ENCODE measurements around the gene MAGI1. TPM values are rescaled to one million over a fixed set of nuclear protein-coding genes. Genes with fewer than 3 reads are reported as not detected.
A peak's percentile ranks its signal among the peaks of the same experiment; 100 is the strongest.
"Not testable (repeated sequence)": the region's sequence is repeated elsewhere in the genome, so short reads cannot be mapped to it uniquely, and the experiment has no call there.

Gene MAGI1
- total RNA-seq, 1 donor from 2014 or later: 30.5 TPM

DNA sequence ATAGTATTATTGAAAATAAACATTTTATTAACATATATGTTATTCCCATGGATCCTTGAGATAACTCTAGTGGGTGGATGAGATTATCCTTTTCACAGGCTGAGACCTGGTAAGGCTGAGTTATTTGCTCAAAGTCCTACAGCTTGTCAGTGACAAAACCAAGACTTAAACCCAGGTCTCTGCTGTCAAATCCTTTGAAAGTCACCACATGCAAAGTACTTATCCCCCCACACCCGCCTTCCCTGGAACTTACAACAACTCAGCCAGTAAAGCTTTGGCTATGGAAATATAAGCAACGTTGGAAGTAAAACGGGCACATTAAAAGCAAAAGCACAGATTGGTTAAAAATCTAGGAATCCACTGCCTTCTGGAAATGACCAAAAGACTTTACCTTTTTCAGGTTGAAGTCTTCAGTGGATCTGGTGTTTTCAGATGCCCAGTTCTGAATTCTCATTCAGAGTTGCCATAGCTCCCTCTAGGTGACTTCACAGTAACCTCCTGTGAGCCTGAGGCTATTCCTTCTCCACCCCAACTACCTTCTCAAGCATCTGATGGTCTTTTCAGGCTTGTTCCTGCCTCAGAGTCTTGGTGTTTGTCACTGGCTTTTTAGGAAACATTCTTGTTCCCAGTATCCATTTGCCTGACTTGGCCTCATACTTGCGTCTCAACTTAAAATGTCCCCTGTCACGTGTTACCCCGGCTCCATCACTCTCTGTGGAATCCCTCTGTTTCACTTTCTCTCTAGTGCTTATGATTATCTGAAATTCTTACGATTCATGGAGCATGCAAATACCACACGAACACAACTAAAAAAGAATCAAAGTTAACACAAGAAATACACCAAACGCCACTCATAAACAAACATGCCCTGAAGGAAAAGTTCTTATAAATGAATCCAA lies 131.2 kb downstream of the MAGI1 start:
- no peak for DNase-seq (ENCODE audit: low read depth)

DNA sequence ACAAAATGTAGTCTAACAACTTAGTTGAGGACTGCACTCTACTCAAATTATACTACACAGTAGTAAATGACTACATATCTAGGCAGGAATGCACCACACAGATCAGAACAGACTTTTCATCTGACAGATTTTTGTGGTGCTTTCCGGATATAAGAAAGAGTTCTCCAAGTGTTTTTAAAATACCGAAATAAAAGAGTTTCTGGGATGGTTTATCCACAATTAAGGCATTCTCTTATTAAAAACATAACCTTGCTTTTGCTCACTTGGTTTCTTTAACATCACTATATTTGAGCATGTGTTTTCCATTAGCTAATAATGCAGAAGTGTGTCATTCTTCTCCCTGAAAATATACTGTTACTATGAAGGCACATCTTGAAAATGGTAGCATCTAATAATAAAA lies 132.9 kb downstream of the MAGI1 start:
- no peak for DNase-seq (ENCODE audit: low read depth)

DNA sequence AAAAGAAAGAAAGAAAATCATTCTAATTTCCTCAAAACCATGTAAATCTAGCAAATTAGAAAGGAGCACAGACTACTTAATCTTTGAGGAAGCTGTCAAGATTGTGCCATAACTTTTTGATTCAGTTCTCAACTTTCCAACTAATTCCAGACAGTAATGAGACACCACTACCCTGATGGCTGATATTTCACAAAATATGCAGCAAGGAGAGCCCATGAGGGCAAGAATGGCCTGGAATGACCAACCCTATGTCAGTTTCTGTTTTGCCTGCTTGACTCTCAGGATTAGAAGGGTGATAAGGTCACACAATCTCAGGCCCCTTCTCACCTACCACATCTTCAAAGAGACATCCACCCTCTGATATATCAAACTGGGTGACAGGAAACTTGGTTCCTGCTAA lies 134.7 kb downstream of the MAGI1 start:
- no peak for DNase-seq (ENCODE audit: low read depth)

DNA sequence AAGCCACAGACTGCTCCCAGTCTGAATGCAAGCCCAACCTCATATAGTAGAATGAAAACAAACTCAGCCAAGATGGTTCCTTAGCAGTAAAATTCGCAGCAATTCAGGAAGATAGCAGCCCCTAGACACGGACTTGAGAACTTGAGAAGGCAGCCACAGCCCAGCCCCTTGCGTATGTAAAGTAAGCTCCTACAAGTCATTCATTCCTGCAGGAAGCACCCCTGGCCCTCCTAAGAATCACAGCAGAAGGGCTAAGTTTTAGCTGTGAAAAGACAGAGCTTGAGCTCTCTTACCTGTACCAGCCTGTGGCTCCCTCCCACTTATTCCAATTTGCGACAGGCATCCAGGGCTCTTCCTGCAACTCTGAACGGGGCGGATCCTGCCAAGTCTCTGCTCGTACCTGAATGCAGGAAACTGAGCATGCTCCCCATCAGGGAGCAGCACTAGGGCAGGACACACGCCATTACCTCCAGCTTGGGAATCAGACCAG lies 136.4 kb downstream of the MAGI1 start:
- DNase-seq (ENCODE audit: low read depth): no peak

DNA sequence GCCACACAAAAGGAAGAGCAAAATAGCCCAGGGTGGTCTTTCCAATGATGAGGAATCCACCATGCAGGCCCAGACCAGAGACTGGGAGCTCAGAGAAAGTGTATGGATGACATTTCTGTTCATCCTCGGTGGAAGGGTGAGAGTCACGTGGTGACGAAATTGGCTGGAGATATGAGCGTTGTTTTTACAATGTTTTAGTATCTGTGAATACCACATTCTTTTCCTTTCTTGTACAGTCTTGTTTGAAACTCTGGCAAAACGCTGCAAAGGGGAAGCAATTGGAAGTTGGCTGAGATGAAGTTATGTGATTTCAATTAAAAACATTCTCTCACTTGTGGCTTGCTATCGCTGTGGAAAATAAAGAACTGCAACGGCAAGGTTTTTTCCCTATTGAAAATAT lies 137.5 kb downstream of the MAGI1 start:
- DNase-seq (ENCODE audit: low read depth): no peak

DNA sequence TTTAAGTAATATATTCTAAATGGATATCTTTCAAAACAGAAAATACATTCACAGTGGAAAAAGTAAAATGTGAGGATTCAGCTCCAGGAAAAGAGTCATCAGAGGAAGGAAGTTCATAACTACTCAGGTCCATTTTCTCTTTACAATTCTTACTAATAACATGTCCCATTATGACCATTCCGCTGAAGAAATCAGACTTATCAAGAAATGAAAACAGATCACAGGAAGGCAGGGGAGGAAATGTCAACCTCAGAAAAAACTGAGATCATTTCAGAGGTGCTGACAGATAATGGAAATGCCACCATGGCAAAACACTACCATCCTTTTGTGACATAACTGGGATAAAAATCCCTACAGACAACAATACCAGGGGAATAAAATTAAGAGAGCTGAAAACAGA lies 139.5 kb downstream of the MAGI1 start:
- no peak for DNase-seq (ENCODE audit: low read depth)

DNA sequence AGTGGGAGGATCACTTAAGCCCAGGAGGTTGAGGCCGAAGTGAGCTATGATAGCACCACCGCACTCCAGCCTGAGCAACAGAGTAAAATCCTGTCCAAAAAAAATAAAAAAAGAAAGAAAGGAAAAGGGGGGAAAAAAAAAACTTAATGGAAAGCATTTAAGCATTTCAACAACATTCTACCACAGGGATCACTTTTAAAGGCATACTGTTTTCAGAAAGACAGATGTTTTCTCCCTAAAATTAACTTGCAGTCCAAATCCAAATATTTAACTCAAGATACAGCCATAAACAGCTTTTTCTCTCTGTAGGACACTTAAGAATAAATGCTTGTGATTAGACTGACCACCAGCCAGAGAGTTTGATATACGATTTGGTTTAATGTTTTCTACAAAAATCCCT lies 141.0 kb downstream of the MAGI1 start:
- no peak for DNase-seq (ENCODE audit: low read depth)

DNA sequence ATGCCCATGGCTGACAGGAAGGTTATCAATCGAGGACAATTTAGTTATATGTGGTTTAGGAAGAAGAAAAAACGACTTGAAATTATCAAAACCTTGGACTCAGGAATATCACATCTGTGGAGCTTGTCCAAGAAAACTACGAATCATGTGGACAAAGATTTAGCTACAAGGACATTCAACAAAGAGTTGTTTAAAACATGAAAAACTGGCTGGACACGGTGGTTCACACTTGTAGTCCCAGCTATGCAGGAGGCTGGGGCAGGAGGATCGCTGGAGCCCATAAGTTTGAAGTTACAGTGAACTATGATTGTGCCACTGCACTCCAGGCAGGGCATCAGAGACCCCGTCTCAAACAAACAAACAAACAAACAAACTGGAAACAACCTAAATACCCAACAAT lies 142.4 kb downstream of the MAGI1 start:
- no peak for DNase-seq (ENCODE audit: low read depth)

DNA sequence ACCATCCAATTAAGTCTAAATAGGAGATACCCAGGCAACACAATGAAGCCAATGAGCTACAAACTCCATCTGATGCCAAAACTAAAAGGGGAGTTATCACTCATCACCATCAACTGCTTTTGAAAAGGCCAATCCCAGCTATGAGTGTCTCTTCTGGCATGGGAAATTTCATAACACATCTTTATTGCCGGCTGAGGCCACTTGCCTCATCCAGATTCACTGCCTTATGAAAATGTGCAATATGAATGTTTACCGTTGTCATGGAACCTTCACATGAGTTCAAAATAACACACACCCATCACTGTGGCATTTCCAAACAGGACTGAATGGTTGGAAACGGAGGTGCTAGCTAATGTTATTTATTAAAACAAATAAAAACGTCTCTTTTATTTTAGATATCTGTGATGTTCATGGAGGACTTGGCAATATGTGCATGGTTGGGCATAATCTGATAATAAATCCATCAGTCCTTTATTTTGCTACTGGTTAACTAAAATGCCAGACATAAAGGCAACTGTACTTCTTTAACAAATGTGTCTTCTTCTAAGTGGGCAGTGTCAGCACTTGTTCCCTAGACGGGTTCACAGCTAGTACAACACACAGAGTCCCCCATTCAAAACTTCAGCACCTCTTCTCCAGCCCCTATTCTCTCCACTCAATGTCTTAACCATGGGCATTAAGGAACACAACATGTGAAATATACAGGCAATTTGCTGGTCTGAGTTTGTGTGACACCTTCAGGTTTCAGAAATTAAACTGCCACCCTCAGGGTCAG lies 143.9 kb downstream of the MAGI1 start:
- no peak for DNase-seq (ENCODE audit: low read depth)

DNA sequence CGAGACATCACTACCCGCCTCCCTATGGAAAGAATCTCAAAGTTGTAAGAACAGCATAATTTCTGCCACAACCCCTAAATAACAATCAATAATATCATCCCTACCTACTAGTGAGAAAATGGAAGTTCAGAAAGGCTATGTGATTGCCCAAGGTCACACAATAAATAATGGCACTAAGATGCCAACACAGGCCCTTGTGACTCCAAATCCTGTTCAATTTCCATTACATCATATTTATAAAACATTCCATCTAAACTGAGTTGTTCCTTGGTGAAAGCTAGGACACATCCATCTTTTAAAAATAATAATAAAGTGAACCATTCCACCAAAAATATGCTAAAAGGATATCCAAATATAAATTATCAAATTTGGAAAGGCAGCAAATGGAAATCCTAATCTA lies 144.6 kb downstream of the MAGI1 start:
- no peak for DNase-seq (ENCODE audit: low read depth)

DNA sequence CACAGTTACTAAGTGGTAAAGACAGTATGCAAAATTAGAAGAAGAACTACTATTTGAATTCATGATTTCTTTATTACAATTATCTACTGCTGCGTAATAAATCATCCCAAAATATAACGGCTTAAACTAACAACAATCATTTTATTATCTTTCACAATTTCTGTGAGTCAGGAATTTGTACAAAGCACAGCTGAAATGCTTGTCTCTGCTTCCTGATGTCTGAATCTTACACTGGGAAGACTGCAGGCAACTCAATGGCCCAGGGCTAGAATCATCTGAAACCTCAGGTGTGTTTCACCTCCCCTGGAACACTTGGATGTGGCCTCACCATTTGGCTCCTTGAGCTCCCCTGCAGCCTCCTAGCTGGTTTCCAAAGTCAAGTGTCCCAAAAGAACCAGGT lies 145.1 kb downstream of the MAGI1 start:
- no peak for DNase-seq (ENCODE audit: low read depth)

DNA sequence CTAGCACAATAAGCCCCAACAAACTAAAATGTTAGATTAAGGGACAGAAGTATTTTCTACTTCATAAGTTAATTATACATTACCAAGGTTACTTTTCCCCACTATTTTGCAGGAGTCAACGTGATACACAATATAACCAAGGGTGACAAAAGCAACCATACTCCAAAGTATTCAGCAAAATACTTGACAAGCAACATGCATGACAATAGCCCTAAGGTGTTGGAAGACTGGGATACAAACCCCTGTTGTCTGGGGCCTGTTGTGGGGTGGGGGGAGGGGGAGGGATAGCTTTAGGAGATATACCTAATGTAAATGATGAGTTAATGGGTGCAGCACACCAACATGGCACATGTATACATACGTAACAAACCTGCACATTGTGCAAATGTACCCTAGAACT lies 147.2 kb downstream of the MAGI1 start:
- DNase-seq (ENCODE audit: low read depth): not testable (repeated sequence)

DNA sequence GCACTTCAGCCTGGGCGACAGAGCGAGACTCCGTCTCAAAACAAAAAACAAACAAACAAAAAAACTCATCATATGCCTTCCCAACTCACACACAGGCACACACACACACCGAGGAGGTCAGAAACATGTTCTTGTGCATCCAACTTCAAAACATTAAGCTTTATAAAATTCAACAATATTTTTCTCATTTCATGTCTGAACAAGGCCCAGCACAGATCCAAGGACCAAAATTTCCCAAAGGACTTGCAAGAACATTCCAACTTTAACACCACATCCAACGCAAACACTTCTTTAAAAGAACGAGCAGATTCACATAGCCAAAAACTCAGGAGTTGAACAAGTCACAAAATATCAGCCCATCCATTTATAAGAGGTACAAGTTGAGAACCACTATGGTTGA lies 148.4 kb downstream of the MAGI1 start:
- DNase-seq (ENCODE audit: low read depth): no peak

DNA sequence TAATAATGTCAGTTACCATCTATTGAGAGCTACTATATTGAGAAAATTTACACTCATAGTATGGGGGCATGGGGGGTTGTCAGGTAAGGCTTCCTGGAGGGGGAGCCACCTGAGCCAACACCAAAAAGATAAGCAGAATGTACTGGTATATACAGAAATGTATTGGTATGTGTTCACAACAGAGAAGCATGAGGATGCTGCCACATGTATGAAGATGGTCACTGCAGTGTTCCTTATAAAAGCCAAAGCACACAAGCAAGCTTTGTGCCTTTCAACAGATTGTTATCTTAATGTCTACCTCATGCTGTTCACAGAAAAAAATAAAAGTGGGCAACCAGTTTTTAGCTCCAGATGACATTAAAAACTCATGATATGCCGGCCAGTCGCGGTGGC lies 149.0 kb downstream of the MAGI1 start:
- no peak for DNase-seq (ENCODE audit: low read depth)

DNA sequence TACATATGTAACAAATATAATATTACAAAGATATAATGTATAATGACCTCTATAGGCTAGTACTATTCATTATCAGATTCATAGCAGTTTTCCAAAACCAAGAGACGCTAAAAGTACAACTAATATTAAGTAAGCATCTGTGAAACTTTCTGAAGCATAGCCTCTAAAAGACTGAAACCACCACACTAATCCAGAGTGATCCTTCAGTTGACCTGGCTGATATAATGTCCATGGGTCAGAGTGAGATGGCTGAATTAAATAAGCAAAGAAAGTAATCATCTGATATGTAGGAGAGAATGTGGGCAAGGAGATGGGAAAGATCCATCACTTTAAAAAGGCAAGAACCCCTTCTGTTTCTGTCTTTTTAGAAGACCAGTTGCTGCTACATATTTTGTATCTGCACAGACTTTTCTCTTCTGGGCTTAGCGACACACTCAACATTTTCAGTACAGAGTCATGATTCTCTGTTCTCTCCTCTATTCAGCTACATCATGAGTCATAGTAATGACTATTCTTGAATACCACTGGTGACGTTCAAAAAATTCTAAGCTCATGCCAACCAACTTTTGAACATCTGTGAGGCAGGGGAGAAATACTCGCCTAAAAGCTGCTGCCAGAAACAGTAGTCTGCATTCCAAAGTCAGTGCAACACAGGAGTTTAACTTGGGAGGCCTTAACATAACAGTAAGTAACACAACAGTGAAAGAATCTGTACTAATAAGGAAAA lies 149.6 kb downstream of the MAGI1 start:
- peak; percentile 94 for DNase-seq (ENCODE audit: low read depth)

DNA sequence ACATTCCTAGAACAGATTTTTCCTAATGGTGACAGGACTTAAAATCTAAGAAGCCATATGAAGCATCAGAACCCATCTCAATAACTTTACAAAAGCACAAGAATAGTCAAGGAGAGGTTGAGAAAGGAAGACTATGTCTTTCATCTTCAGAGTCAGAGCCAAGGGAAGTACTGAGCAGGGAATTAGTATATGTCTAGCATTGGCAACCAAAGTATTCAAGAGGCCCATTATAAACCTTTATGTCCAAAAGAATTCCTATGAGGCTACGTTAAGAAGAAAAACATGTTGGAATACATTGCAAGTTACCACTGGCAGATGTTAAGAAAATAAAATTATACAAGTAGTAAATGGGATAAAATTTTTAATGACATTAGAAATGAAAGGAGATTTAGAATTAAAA lies 150.5 kb downstream of the MAGI1 start:
- DNase-seq (ENCODE audit: low read depth): no peak

DNA sequence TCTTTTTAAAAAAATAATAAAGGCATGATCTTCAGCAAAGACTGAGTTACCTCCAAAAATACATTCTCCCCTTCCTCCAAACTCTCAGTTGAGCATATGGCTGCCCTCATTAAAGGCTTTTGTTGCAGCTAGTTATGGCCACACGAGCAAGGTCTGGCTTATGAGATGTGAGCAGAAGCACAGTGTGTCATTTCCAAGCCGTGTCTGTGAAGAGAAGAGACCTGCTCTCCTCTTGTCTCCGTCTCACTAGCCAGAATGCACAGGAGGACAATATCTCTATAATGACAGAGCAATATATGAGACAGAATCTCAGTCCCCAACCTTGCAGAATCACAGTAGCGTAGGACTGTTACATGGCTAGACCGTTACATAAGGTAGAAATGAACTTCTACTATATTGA lies 152.3 kb downstream of the MAGI1 start:
- no peak for DNase-seq (ENCODE audit: low read depth)

DNA sequence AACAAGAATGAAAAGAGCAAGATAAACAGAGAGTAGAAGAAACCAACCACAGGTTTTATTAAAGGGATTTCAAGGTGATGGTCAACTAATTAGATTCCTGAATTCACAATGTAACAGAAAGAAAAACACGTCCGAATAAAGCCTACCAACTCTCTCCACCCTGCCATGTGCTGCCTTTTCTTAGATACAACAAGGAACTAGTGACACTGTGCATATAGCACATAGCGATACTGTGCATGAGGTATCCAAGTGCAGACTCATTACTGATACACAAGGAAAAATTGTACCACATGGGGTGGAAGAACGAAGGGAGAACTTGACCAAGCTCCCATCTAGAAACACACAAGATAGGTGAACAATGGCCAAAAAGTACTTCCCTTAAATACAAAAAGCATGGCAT lies 154.6 kb downstream of the MAGI1 start:
- DNase-seq (ENCODE audit: low read depth): peak; percentile 48

DNA sequence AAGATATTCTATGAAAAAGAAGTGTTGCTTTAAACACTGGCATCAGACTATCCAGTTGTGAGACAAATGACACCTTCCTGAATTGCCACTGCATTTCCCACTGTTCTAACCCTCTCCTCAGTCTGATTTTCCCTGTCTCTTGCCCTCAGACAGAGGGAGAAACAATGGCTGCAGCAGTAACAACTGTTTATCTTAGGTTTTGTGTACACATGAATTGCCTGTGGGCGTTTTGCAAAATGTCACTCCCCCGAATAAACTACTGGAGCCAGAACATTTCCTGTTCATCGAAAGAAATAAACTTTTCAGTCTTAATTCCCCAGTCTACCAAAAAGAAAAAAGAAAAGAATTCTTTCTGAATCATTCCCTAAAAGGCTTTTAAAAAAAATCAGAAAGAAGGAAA lies 155.1 kb downstream of the MAGI1 start:
- DNase-seq (ENCODE audit: low read depth): peak; percentile 65

DNA sequence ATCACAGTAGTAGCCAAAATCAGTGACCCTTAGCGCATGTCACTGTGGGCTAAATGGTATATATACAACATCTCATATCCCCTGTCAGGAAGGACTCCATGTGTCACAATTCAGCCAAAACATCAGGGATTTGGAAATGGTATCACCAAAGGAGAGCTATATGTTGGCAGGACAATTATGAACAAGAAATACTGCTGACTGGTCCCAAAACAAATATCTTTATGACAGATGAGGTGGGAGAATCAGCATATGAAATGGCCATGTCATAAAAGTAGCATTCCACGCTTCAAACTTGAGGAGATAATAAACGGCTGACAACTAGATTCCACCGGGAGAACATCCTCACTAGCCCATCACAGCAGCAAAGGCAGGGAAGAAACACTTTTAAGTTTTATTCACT lies 158.4 kb downstream of the MAGI1 start:
- DNase-seq (ENCODE audit: low read depth): no peak

DNA sequence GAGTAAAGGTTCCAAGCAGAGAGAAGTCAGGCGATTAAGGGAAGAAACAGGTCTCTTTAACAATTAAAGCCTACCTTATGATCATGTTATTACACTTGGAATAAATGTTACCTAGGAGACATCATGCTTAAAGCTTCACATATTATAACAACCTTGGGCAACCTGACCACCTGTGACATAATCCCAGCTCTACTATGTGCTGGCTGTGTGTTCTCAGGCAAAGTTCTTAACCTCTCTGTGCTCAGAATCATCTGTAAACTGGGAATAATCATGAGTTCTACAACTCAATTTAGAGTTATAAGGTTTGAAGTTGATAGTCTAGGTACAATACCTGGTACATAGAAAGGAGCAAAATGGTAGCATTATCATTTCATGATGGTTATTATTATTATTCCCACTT lies 159.3 kb downstream of the MAGI1 start:
- DNase-seq (ENCODE audit: low read depth): no peak

DNA sequence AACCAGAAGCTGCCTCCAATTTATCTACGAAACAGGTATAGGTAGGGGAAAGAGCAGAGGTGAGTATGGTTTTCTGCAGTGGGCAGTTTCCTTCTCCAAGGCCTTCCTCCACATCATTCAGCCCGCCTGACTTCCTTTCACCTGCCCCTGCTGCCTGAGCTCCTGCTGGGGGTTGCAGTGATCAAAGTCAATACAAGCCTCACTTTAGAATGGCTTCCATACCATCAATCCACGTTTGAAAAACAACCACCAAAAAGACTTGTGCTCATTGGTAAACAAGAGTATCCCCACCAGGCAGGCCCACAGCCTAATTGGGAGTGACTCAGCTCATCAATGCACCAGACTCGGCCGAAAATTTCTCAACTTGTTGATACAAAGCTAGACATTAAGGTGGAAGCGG lies 159.9 kb downstream of the MAGI1 start:
- DNase-seq (ENCODE audit: low read depth): no peak
